HCT116 (cell line): ENCODE data around the gene FARP1. TPM values are rescaled to one million over a fixed set of nuclear protein-coding genes. Genes with fewer than 3 reads are reported as not detected.

Source experiments
- ATAC-seq: fragments of 200-7000 bp; cut with Tn5 transposase; 2 replicates; pipeline ENCODE4 v1.9.1; 2020; ENCODE audit warnings: mild to moderate bottlenecking, moderate library complexity
- BruUV-seq: library from RNA; stranded (reverse); fragments of 400-500 nt; replicated peaks from 2 replicates; lab custom pipeline; 2021; lab: Mats Ljungman, UMichigan
- CTCF ChIA-PET: fragments of 300-600 bp; sonication (Branson Sonifier 250); formaldehyde crosslinking; loops from one replicate; lab custom pipeline; 2021; ENCODE audit warnings: antibody characterized with exemption; lab: Charles Lee
- POLR2A ChIA-PET: fragments of 300-600, 350-600 bp; sonication (Branson Sonifier 250); formaldehyde crosslinking; loops from one replicate; lab custom pipeline; 2021; ENCODE audit warnings: antibody characterized with exemption; lab: Charles Lee
- RAD21 ChIA-PET, 2 experiments: fragments of 300-600 bp; sonication (Branson Sonifier 250); formaldehyde crosslinking; loops; one replicate each; lab custom pipeline; 2023; ENCODE audit warnings: low total read pairs in 2 of 2; ENCODE audit not compliant: uncharacterized antibody in 2 of 2, unreplicated experiment in 2 of 2, low non-redundant PET in 1 of 2; lab: Charles Lee
- DNase-seq: peaks from one replicate; pipeline ENCODE4 v3.0.0-alpha.2; 2010; ENCODE audit warnings: low read depth, low spot score
- H2AFZ ChIP-seq: fragments of 200-600 bp; shearing (Covaris generic), sonication (generic); 2 replicates; pipeline ENCODE4 v1.6.1; 2017; ENCODE audit warnings: low read depth, mixed run types, mixed read lengths, antibody characterized with exemption, low read length; ENCODE audit not compliant: poor library complexity, severe bottlenecking
- H3K27ac ChIP-seq: 2 replicates; pipeline ENCODE4 v1.5.1; 2012; ENCODE audit warnings: low read depth, low read length
- H3K27me3 ChIP-seq: fragments of 200-600 bp; sonication (generic); 2 replicates; pipeline ENCODE4 v1.6.1; 2016; ENCODE audit warnings: mixed run types, low read length, mixed read lengths; ENCODE audit not compliant: insufficient read depth
- H3K36me3 ChIP-seq, 2 experiments: fragments of 200-500 bp in 1 of 2; fragments of 200-600 bp in 1 of 2; sonication (Bioruptor generic) in 1 of 2; sonication (generic) in 1 of 2; 2 replicates each; pipeline versions ENCODE4 v1.5.1 to v1.6.1; 2014 to 2016; ENCODE audit warnings: low read length in 2 of 2, inconsistent platforms in 1 of 2, mixed read lengths in 1 of 2, mixed run types in 1 of 2; ENCODE audit not compliant: insufficient read depth in 2 of 2, control insufficient read depth in 1 of 2
- H3K4me1 ChIP-seq, 2 experiments: fragments of 200-600 bp in 1 of 2; sonication (generic) in 1 of 2; 2 replicates each; pipeline versions ENCODE4 v1.5.1 to v1.6.1; 2012 to 2017; ENCODE audit warnings: low read length in 2 of 2, inconsistent platforms in 1 of 2, mild to moderate bottlenecking in 1 of 2, mixed read lengths in 1 of 2, mixed run types in 1 of 2, moderate library complexity in 1 of 2; ENCODE audit not compliant: insufficient read depth in 2 of 2, control insufficient read depth in 1 of 2
- H3K4me2 ChIP-seq: fragments of 200-600 bp; sonication (generic); 2 replicates; pipeline ENCODE4 v1.6.1; 2017; ENCODE audit warnings: mixed run types, low read length, mixed read lengths
- H3K4me3 ChIP-seq, 2 experiments: fragments of 200-600 bp in 1 of 2; sonication (generic) in 1 of 2; replicated peaks in 1 of 2; 2 replicates each; pipeline ENCODE4 v1.5.1; 2011 to 2016; ENCODE audit warnings: low read length in 2 of 2, control low read depth in 1 of 2, low read depth in 1 of 2, mild to moderate bottlenecking in 1 of 2, mixed read lengths in 1 of 2, mixed run types in 1 of 2
- H3K79me2 ChIP-seq: fragments of 200-600 bp; sonication (generic); 2 replicates; pipeline ENCODE4 v1.6.1; 2017; ENCODE audit warnings: mild to moderate bottlenecking, mixed run types, low read length, moderate library complexity, mixed read lengths; ENCODE audit not compliant: insufficient read depth
- H3K9ac ChIP-seq: fragments of 200-600 bp; sonication (generic); 2 replicates; pipeline ENCODE4 v1.6.1; 2016; ENCODE audit warnings: low read length, mixed read lengths
- H3K9me2 ChIP-seq: fragments of 200-600 bp; sonication (generic), shearing (Covaris generic); 2 replicates; pipeline ENCODE4 v1.6.1; 2017; ENCODE audit warnings: mixed run types, mild to moderate bottlenecking, moderate library complexity; ENCODE audit not compliant: insufficient read depth
- H3K9me3 ChIP-seq, 2 experiments: fragments of 200-500 bp in 1 of 2; fragments of 200-600 bp in 1 of 2; sonication (Bioruptor generic) in 1 of 2; sonication (generic) in 1 of 2; 2 replicates each; pipeline ENCODE4 v1.6.1; 2014 to 2017; ENCODE audit warnings: low read length in 2 of 2, mixed read lengths in 2 of 2, inconsistent platforms in 1 of 2, low read depth in 1 of 2, mild to moderate bottlenecking in 1 of 2, mixed run types in 1 of 2, moderate library complexity in 1 of 2; ENCODE audit not compliant: control insufficient read depth in 1 of 2, insufficient read depth in 1 of 2
- H4K20me1 ChIP-seq: fragments of 200-600 bp; sonication (generic), shearing (Covaris generic); 2 replicates; pipeline ENCODE4 v1.6.1; 2017; ENCODE audit warnings: mixed run types, mild to moderate bottlenecking, moderate library complexity; ENCODE audit not compliant: insufficient read depth
- CBX3 ChIP-seq: IDR thresholded peaks from 2 replicates; pipeline ENCODE4 v1.6.1; 2012; ENCODE audit warnings: low read depth
- CEBPB ChIP-seq: IDR thresholded peaks from 2 replicates; pipeline ENCODE4 v1.6.1; 2012; ENCODE audit warnings: low read depth
- EZH2 ChIP-seq: fragments of 200-600 bp; sonication (generic); IDR thresholded peaks from 2 replicates; pipeline ENCODE4 v1.6.1; 2017; ENCODE audit warnings: antibody characterized with exemption, mixed run types
- FOSL1 ChIP-seq: IDR thresholded peaks from 2 replicates; pipeline ENCODE4 v1.6.1; 2012; ENCODE audit warnings: low read depth
- JUND ChIP-seq: IDR thresholded peaks from 2 replicates; pipeline ENCODE4 v1.6.1; 2012
- POLR2A ChIP-seq: IDR thresholded peaks from 2 replicates; pipeline ENCODE4 v1.7.0; 2011; ENCODE audit warnings: borderline replicate concordance; ENCODE audit not compliant: insufficient read depth, insufficient read length; ENCODE audit errors: extremely low read depth
- POLR2AphosphoS5 ChIP-seq: IDR thresholded peaks from 2 replicates; pipeline ENCODE4 v1.6.1; 2011; ENCODE audit warnings: mild to moderate bottlenecking, low read depth, low read length, moderate library complexity
- RAD21 ChIP-seq: IDR thresholded peaks from 2 replicates; pipeline ENCODE4 v1.6.1; 2012; ENCODE audit warnings: low read depth, mild to moderate bottlenecking
- SIN3A ChIP-seq: IDR thresholded peaks from 2 replicates; pipeline ENCODE4 v1.6.1; 2012; ENCODE audit warnings: low read depth
- SP1 ChIP-seq: IDR thresholded peaks from 2 replicates; pipeline ENCODE4 v1.6.1; 2012; ENCODE audit warnings: low read depth
- TCF7L2 ChIP-seq: IDR thresholded peaks from 2 replicates; pipeline ENCODE4 v1.7.0; 2011; ENCODE audit warnings: borderline replicate concordance, inconsistent platforms; ENCODE audit not compliant: insufficient read depth, insufficient read length; ENCODE audit errors: extremely low read depth
- ZNF274 ChIP-seq: fragments of 200-500 bp; sonication (Bioruptor generic); IDR thresholded peaks from 2 replicates; pipeline ENCODE4 v1.6.1; 2014; ENCODE audit warnings: mild to moderate bottlenecking, low read depth, low read length, inconsistent platforms
- intact Hi-C: fragments of 100-400 bp; cut with micrococcal nuclease; formaldehyde crosslinking; loops from 2 replicates; pipeline ENCODE4 v1.10.0; 2022
- total RNA-seq: library from RNA; stranded (reverse); gene quantifications from one replicate; pipeline ENCODE4 v1.2.1, GENCODE V29; 2021; ENCODE audit not compliant: unreplicated experiment
- TF ChIP-seq, protein P1 (sequence below): IDR thresholded peaks from 2 replicates; pipeline ENCODE4 v1.6.1; 2012
- TF ChIP-seq, protein P2 (sequence below): IDR thresholded peaks from 2 replicates; pipeline ENCODE4 v1.6.1; 2011; ENCODE audit warnings: mild to moderate bottlenecking, low read length, moderate library complexity; ENCODE audit not compliant: insufficient replicate concordance; ENCODE audit errors: extremely low read depth

The FARP1 gene
- total RNA-seq, 1 experiment from 2014 or later: 30.5 TPM

DNA sequence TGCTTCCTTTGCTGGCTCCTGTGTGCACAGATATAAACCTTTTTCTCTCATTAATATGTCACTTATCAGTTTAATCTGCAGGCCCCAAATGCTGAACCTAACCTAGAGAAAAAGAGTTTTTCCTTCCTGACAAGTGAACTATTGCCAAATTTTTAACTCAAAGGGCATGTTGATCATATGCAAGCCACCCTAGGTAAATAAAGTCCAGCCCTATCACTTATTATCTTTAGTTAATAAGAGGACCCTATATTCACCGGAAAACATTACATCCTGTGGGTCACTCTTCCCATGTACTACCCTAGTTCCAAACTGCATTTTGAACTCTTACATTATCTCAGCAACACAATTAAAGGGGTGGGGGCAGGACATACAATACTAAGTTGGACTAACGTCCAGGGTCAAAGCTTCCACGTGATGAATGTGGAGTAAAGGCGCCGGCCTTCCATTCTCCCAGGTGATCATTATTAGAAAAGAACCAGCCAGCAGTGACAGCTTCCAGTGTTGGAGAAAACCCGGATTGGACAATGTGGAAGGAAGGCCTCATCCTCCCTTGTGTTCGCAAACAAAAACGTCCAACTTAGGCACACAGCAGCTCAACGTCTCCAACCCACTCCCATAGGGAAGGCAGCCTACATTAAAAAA is 347.4 kb downstream of the FARP1 start (continued):
- TF ChIP-seq TCF7L2 (no peak), SIN3A (no peak), JUND (no peak), CEBPB (no peak), RAD21 (no peak), CBX3 (no peak), FOSL1 (no peak), EZH2 (no peak), POLR2A (no peak), ZNF274 (no peak)
- TF ChIP-seq, protein P1, sequence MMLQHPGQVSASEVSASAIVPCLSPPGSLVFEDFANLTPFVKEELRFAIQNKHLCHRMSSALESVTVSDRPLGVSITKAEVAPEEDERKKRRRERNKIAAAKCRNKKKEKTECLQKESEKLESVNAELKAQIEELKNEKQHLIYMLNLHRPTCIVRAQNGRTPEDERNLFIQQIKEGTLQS: no peak

DNA sequence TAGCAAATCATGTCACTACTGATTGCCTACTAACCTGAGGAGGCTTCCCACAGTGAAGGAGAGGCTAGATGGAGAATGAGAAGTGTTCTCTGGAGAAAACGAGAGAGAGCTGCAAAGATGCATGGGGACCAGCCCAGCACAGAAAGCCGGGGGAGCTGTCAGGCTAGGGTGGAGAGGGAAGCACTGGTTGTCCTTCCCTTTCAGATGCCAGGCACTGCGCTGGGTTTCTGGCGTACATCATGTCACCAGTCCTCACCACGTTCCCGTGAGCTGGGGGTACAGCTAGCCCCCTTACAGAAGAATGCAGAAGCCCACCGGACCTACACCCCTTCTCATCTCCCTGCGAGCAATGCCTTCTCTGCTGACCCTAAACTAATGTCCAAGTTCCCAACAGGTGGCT is 348.0 kb downstream of the FARP1 start:
- Histone ChIP-seq H3K4me2 (no peak overlapping the region), H3K4me3 (no peak overlapping the region), H3K79me2 (peaks cover 92% of the 10 kb centered on the region), H3K36me3 (no peaks in the 10 kb centered on the region), H3K9ac (no peak overlapping the region), H3K27ac (no peak overlapping the region), H2AFZ (no peak overlapping the region), H3K4me1 (peaks cover 6 to 38% of the 10 kb centered on the region in 2 experiments; a peak in 3 of 4 replicates), H3K9me2 (no peaks in the 10 kb centered on the region), H3K9me3 (no peaks in the 10 kb centered on the region), H3K27me3 (no peaks in the 10 kb centered on the region), H4K20me1 (peaks cover 6% of the 10 kb centered on the region; the same call in 1 of the 2 replicates)
- POLR2A ChIA-PET: no interaction called here
- ATAC-seq: no peak
- RAD21 ChIA-PET: no interaction called here
- BruUV-seq: no TSS peak
- TF ChIP-seq POLR2AphosphoS5 (no peak), POLR2A (no peak), TCF7L2 (no peak), FOSL1 (no peak), SP1 (no peak)
- TF ChIP-seq, protein P2, sequence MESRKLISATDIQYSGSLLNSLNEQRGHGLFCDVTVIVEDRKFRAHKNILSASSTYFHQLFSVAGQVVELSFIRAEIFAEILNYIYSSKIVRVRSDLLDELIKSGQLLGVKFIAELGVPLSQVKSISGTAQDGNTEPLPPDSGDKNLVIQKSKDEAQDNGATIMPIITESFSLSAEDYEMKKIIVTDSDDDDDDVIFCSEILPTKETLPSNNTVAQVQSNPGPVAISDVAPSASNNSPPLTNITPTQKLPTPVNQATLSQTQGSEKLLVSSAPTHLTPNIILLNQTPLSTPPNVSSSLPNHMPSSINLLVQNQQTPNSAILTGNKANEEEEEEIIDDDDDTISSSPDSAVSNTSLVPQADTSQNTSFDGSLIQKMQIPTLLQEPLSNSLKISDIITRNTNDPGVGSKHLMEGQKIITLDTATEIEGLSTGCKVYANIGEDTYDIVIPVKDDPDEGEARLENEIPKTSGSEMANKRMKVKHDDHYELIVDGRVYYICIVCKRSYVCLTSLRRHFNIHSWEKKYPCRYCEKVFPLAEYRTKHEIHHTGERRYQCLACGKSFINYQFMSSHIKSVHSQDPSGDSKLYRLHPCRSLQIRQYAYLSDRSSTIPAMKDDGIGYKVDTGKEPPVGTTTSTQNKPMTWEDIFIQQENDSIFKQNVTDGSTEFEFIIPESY: no peak
- CTCF ChIA-PET: no interaction called here
- intact Hi-C loops: no loop called here
- no peak for DNase-seq
